ENCODE measurements around the gene KCNJ6. TPM values are rescaled to one million over a fixed set of nuclear protein-coding genes. Genes with fewer than 3 reads are reported as not detected.

Gene KCNJ6
- total RNA-seq, 2 donors from 2014 or later: 0.33 TPM; not detected in 1

GRCh38 chr21:37742532-37742931 lies 173.7 kb downstream of the KCNJ6 start:
- H3K27me3 ChIP-seq (ENCODE audit: control insufficient read depth, insufficient read depth, low read length, poor library complexity, severe bottlenecking): peaks cover 16% of the 10 kb centered on the region
- Mint-ChIP-seq H3K9me3 (peaks cover 2% of the 10 kb centered on the region), H3K4me3 (no peak overlapping the region), H3K27ac (no peak overlapping the region), H3K4me1 (peaks cover 5% of the 10 kb centered on the region), H3K36me3 (ENCODE audit: low read depth) (no peaks in the 10 kb centered on the region), H3K27me3 (ENCODE audit: insufficient read depth) (peaks cover 8% of the 10 kb centered on the region)
- no peaks in the 10 kb centered on the region for H3K9me3 ChIP-seq (ENCODE audit: control insufficient read depth, low read length)
- no peak overlapping the region for H3K27ac ChIP-seq (ENCODE audit: low read depth, low read length)
- DNase-seq: no peak
- H3K4me1 ChIP-seq (ENCODE audit: control insufficient read depth, insufficient read depth, low read length): no peaks in the 10 kb centered on the region
- H3K4me3 ChIP-seq (ENCODE audit: low read length): no peak overlapping the region
- no peak overlapping the region for H3K9ac ChIP-seq (ENCODE audit: extremely low read depth, low read length, poor library complexity, severe bottlenecking)
- H3K36me3 ChIP-seq (ENCODE audit: control insufficient read depth, insufficient read depth, low read length): no peaks in the 10 kb centered on the region
- TF ChIP-seq CTCF (conservative IDR thresholded peaks at IDR 0.05): no peak
- WGBS, 2 experiments (ENCODE audit: insufficient coverage in 1 of 2, insufficient read length in 1 of 2): 92 to 93% methylated on average over 1 of the region's 1 CpG

GRCh38 chr21:37742115-37742514 lies 174.1 kb downstream of the KCNJ6 start:
- Mint-ChIP-seq H3K9me3 (no peaks in the 10 kb centered on the region), H3K27me3 (ENCODE audit: insufficient read depth) (peaks cover 7% of the 10 kb centered on the region), H3K27ac (no peak overlapping the region), H3K36me3 (ENCODE audit: low read depth) (no peaks in the 10 kb centered on the region), H3K4me1 (peaks cover 7% of the 10 kb centered on the region), H3K4me3 (no peak overlapping the region)
- no peak for DNase-seq
- no peak for TF ChIP-seq CTCF (conservative IDR thresholded peaks at IDR 0.05)
- Histone ChIP-seq H3K36me3 (ENCODE audit: control insufficient read depth, insufficient read depth, low read length) (no peaks in the 10 kb centered on the region), H3K9me3 (ENCODE audit: control insufficient read depth, low read length) (no peaks in the 10 kb centered on the region), H3K4me1 (ENCODE audit: control insufficient read depth, insufficient read depth, low read length) (no peaks in the 10 kb centered on the region), H3K4me3 (ENCODE audit: low read length) (no peak overlapping the region), H3K27me3 (ENCODE audit: control insufficient read depth, insufficient read depth, low read length, poor library complexity, severe bottlenecking) (peaks cover 17% of the 10 kb centered on the region), H3K27ac (ENCODE audit: low read depth, low read length) (no peak overlapping the region), H3K9ac (ENCODE audit: extremely low read depth, low read length, poor library complexity, severe bottlenecking) (no peak overlapping the region)

GRCh38 chr21:37737996-37738395 lies 178.3 kb downstream of the KCNJ6 start:
- Mint-ChIP-seq H3K9me3 (no peaks in the 10 kb centered on the region), H3K4me1 (peaks cover 11% of the 10 kb centered on the region), H3K36me3 (ENCODE audit: low read depth) (no peaks in the 10 kb centered on the region), H3K27ac (no peak overlapping the region), H3K27me3 (ENCODE audit: insufficient read depth) (peaks cover 5% of the 10 kb centered on the region), H3K4me3 (no peak overlapping the region)
- Histone ChIP-seq H3K9ac (ENCODE audit: extremely low read depth, low read length, poor library complexity, severe bottlenecking) (no peak overlapping the region), H3K27ac (ENCODE audit: low read depth, low read length) (no peak overlapping the region), H3K27me3 (ENCODE audit: control insufficient read depth, insufficient read depth, low read length, poor library complexity, severe bottlenecking) (peaks cover 21% of the 10 kb centered on the region), H3K36me3 (ENCODE audit: control insufficient read depth, insufficient read depth, low read length) (no peaks in the 10 kb centered on the region), H3K4me3 (ENCODE audit: low read length) (no peak overlapping the region), H3K9me3 (ENCODE audit: control insufficient read depth, low read length) (no peaks in the 10 kb centered on the region), H3K4me1 (ENCODE audit: control insufficient read depth, insufficient read depth, low read length) (no peaks in the 10 kb centered on the region)
- no peak for TF ChIP-seq CTCF (conservative IDR thresholded peaks at IDR 0.05)
- WGBS, 2 experiments (ENCODE audit: insufficient coverage in 1 of 2, insufficient read length in 1 of 2): 86 to 96% methylated on average over 2 of the region's 2 CpGs
- no peak for DNase-seq
